ENCODE results near the gene AFAP1.

Gene AFAP1

GRCh38 chr4:7879127-7879526 is 60.5 kb downstream of the AFAP1 start:
- Histone ChIP-seq H3K9ac (ENCODE audit: low read depth, low read length, poor library complexity, severe bottlenecking) (no peak overlapping the region), H3K9me3 (ENCODE audit: insufficient read depth, low read depth, low read length) (no peaks in the 10 kb centered on the region), H2AFZ (ENCODE audit: low read length) (no peak overlapping the region), H3K27me3 (ENCODE audit: insufficient read depth, low read length, poor library complexity, severe bottlenecking) (no peaks in the 10 kb centered on the region), H4K20me1 (ENCODE audit: insufficient read depth, low read length, poor library complexity, severe bottlenecking) (no peaks in the 10 kb centered on the region), H3F3A (ENCODE audit: low read depth) (no peaks in the 10 kb centered on the region), H3K4me2 (ENCODE audit: low read depth, low read length, poor library complexity, severe bottlenecking) (no peak overlapping the region), H3K4me3 (ENCODE audit: low read length, poor library complexity, severe bottlenecking) (no peak overlapping the region), H3K9me2 (replicated peaks; ENCODE audit: low read depth, low read length) (no peaks in the 10 kb centered on the region), H3K79me2 (ENCODE audit: insufficient read depth, low read length) (no peaks in the 10 kb centered on the region), H3K4me1 (ENCODE audit: insufficient read depth, low read length, poor library complexity, severe bottlenecking) (no peaks in the 10 kb centered on the region), H3K36me3 (ENCODE audit: insufficient read depth, low read length) (no peaks in the 10 kb centered on the region)
- TF ChIP-seq, protein P1, sequence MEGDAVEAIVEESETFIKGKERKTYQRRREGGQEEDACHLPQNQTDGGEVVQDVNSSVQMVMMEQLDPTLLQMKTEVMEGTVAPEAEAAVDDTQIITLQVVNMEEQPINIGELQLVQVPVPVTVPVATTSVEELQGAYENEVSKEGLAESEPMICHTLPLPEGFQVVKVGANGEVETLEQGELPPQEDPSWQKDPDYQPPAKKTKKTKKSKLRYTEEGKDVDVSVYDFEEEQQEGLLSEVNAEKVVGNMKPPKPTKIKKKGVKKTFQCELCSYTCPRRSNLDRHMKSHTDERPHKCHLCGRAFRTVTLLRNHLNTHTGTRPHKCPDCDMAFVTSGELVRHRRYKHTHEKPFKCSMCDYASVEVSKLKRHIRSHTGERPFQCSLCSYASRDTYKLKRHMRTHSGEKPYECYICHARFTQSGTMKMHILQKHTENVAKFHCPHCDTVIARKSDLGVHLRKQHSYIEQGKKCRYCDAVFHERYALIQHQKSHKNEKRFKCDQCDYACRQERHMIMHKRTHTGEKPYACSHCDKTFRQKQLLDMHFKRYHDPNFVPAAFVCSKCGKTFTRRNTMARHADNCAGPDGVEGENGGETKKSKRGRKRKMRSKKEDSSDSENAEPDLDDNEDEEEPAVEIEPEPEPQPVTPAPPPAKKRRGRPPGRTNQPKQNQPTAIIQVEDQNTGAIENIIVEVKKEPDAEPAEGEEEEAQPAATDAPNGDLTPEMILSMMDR (conservative IDR thresholded peaks at IDR 0.05; ENCODE audit: low read length): no peak
- no peak for TF ChIP-seq EZH2phosphoT487 (IDR thresholded peaks at IDR 0.05; ENCODE audit: borderline replicate concordance)

DNA sequence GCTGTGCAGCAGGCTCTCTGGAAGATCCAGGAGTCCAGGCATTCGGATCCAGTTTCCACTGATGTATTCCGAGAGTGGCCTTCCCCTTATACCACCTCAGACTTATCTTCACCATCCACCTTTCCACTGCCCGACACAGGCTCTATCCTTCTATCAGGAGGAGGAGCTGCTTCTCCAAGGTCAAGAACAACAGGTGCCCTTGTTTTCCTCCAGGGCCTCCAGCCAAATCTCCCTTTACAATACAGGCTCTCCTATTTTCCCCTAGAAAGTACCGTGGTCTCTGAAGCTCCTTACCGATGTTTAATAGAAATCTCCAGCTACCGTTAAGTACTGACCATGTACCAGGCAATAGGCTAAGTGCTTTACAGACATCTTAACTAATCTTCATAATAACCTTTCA is 61.3 kb downstream of the AFAP1 start:
- H3K9me2 ChIP-seq (replicated peaks; ENCODE audit: low read depth, low read length): no peaks in the 10 kb centered on the region
- TF ChIP-seq, protein P1 (conservative IDR thresholded peaks at IDR 0.05; ENCODE audit: low read length): no peak
- no peak for TF ChIP-seq EZH2phosphoT487 (IDR thresholded peaks at IDR 0.05; ENCODE audit: borderline replicate concordance)
- H2AFZ ChIP-seq (ENCODE audit: low read length): no peak overlapping the region
- H3K9me3 ChIP-seq (ENCODE audit: insufficient read depth, low read depth, low read length): no peaks in the 10 kb centered on the region
- H3F3A ChIP-seq (ENCODE audit: low read depth): no peaks in the 10 kb centered on the region
- H3K27me3 ChIP-seq (ENCODE audit: insufficient read depth, low read length, poor library complexity, severe bottlenecking): no peaks in the 10 kb centered on the region
- H3K4me1 ChIP-seq (ENCODE audit: insufficient read depth, low read length, poor library complexity, severe bottlenecking): no peaks in the 10 kb centered on the region
- H4K20me1 ChIP-seq (ENCODE audit: insufficient read depth, low read length, poor library complexity, severe bottlenecking): no peaks in the 10 kb centered on the region
- no peak overlapping the region for H3K4me2 ChIP-seq (ENCODE audit: low read depth, low read length, poor library complexity, severe bottlenecking)
- H3K9ac ChIP-seq (ENCODE audit: low read depth, low read length, poor library complexity, severe bottlenecking): no peak overlapping the region
- no peak overlapping the region for H3K4me3 ChIP-seq (ENCODE audit: low read length, poor library complexity, severe bottlenecking)
- H3K79me2 ChIP-seq (ENCODE audit: insufficient read depth, low read length): no peaks in the 10 kb centered on the region
- H3K36me3 ChIP-seq (ENCODE audit: insufficient read depth, low read length): no peaks in the 10 kb centered on the region

DNA sequence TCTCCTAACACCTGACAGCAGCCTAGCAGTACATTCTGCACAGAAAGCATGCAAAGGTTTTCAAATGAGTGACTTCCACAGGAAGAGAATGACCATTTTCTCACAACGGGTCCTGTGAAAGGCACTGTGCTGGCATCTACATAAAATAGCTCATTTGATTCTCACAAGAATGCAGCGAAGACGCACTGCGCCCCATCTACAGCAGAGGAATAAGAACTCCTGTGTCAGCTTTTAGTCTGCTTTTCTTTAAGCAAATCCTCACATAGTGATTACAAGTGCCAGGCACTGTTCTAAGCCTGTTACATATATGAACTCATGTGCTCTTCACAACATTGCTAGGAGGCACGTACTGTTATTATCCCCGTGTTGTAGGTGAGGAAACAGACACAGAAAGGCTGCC is 62.5 kb downstream of the AFAP1 start:
- H3K9ac ChIP-seq (ENCODE audit: low read depth, low read length, poor library complexity, severe bottlenecking): no peak overlapping the region
- no peaks in the 10 kb centered on the region for H3K9me2 ChIP-seq (replicated peaks; ENCODE audit: low read depth, low read length)
- no peaks in the 10 kb centered on the region for H3F3A ChIP-seq (ENCODE audit: low read depth)
- H3K36me3 ChIP-seq (ENCODE audit: insufficient read depth, low read length): no peaks in the 10 kb centered on the region
- no peaks in the 10 kb centered on the region for H4K20me1 ChIP-seq (ENCODE audit: insufficient read depth, low read length, poor library complexity, severe bottlenecking)
- no peak overlapping the region for H3K4me2 ChIP-seq (ENCODE audit: low read depth, low read length, poor library complexity, severe bottlenecking)
- TF ChIP-seq EZH2phosphoT487 (IDR thresholded peaks at IDR 0.05; ENCODE audit: borderline replicate concordance): no peak
- TF ChIP-seq, protein P1 (conservative IDR thresholded peaks at IDR 0.05; ENCODE audit: low read length): no peak
- no peaks in the 10 kb centered on the region for H3K9me3 ChIP-seq (ENCODE audit: insufficient read depth, low read depth, low read length)
- H3K27me3 ChIP-seq (ENCODE audit: insufficient read depth, low read length, poor library complexity, severe bottlenecking): no peaks in the 10 kb centered on the region
- no peaks in the 10 kb centered on the region for H3K4me1 ChIP-seq (ENCODE audit: insufficient read depth, low read length, poor library complexity, severe bottlenecking)
- no peaks in the 10 kb centered on the region for H3K79me2 ChIP-seq (ENCODE audit: insufficient read depth, low read length)
- no peak overlapping the region for H2AFZ ChIP-seq (ENCODE audit: low read length)
- no peak overlapping the region for H3K4me3 ChIP-seq (ENCODE audit: low read length, poor library complexity, severe bottlenecking)

All from Loucy (cell line).